IMR-90 (cell line): ENCODE data around the gene DIPK1B. TPM values are rescaled to one million over a fixed set of nuclear protein-coding genes. Genes with fewer than 3 reads are reported as not detected.

ENCODE experiments used
- ATAC-seq: fragments of 200-7000 bp; cut with Tn5 transposase; 2 replicates; pipeline ENCODE4 v1.9.1; 2020; ENCODE audit warnings: low read depth, mild to moderate bottlenecking, moderate library complexity
- BruUV-seq: library from RNA; stranded (reverse); fragments of 400-500 nt; replicated peaks from 2 replicates; lab custom pipeline; 2021; lab: Mats Ljungman, UMichigan
- CTCF ChIA-PET: fragments of 300-600 bp; formaldehyde crosslinking; extraction: SDS; loops from one replicate; lab custom pipeline; 2021; ENCODE audit warnings: antibody characterized with exemption; lab: Yijun Ruan, JAX
- POLR2A ChIA-PET: fragments of 300-600 bp; sonication (Branson Sonifier 250); formaldehyde crosslinking; loops from one replicate; lab custom pipeline; 2022; ENCODE audit warnings: antibody characterized with exemption; ENCODE audit not compliant: unreplicated experiment; lab: Charles Lee
- DNase-seq: peaks from one replicate; pipeline ENCODE4 v3.0.0; 2013
- H2AFZ ChIP-seq: replicated peaks from 2 replicates; pipeline ENCODE3; 2013; ENCODE audit warnings: low read length, mild to moderate bottlenecking; ENCODE audit not compliant: poor library complexity
- H2AK5ac ChIP-seq: 2 replicates; pipeline ENCODE4 v1.6.1; 2013; ENCODE audit warnings: low read depth, low read length, inconsistent platforms
- H2AK9ac ChIP-seq: replicated peaks from 2 replicates; pipeline ENCODE3; 2013; ENCODE audit warnings: mild to moderate bottlenecking, low read depth, low read length, moderate library complexity; ENCODE audit not compliant: poor library complexity
- H2BK120ac ChIP-seq: 2 replicates; pipeline ENCODE4 v1.6.1; 2013; ENCODE audit warnings: low read depth, low read length, inconsistent platforms
- H2BK15ac ChIP-seq: 3 replicates; pipeline ENCODE4 v1.6.1; 2013; ENCODE audit warnings: low read depth, low read length, inconsistent platforms
- H2BK20ac ChIP-seq: 2 replicates; pipeline ENCODE4 v1.6.1; 2013; ENCODE audit warnings: low read depth, mild to moderate bottlenecking, inconsistent platforms, low read length, moderate library complexity
- H2BK5ac ChIP-seq: 2 replicates; pipeline ENCODE4 v1.6.1; 2013; ENCODE audit warnings: mild to moderate bottlenecking, low read depth, low read length, inconsistent platforms; ENCODE audit not compliant: poor library complexity, severe bottlenecking
- H3K14ac ChIP-seq: replicated peaks from 2 replicates; pipeline ENCODE4 v1.6.1; 2013; ENCODE audit warnings: low read depth, low read length, inconsistent platforms
- H3K18ac ChIP-seq: 2 replicates; pipeline ENCODE4 v1.6.1; 2013; ENCODE audit warnings: low read depth, low read length, control low read depth
- H3K23ac ChIP-seq: 2 replicates; pipeline ENCODE4 v1.6.1; 2013; ENCODE audit warnings: low read depth, low read length, inconsistent platforms
- H3K27ac ChIP-seq: 2 replicates; pipeline ENCODE4 v1.5.1; 2013; ENCODE audit warnings: mild to moderate bottlenecking, control low read depth, low read length; ENCODE audit not compliant: insufficient read depth
- H3K27me3 ChIP-seq: 2 replicates; pipeline ENCODE4 v1.6.1; 2013; ENCODE audit warnings: low read length; ENCODE audit not compliant: control insufficient read depth, insufficient read depth
- H3K36me3 ChIP-seq: 2 replicates; pipeline ENCODE4 v1.6.1; 2013; ENCODE audit warnings: low read length, mixed read lengths; ENCODE audit not compliant: control insufficient read depth, insufficient read depth
- H3K4ac ChIP-seq: 2 replicates; pipeline ENCODE4 v1.6.1; 2013; ENCODE audit warnings: low read depth, low read length, inconsistent platforms
- H3K4me1 ChIP-seq: 2 replicates; pipeline ENCODE4 v1.6.1; 2013; ENCODE audit warnings: low read length, mixed read lengths; ENCODE audit not compliant: control insufficient read depth, insufficient read depth
- H3K4me2 ChIP-seq: 2 replicates; pipeline ENCODE4 v1.6.1; 2013; ENCODE audit warnings: low read depth, mild to moderate bottlenecking, control low read depth, low read length, moderate library complexity
- H3K4me3 ChIP-seq: 2 replicates; pipeline ENCODE4 v1.5.1; 2013; ENCODE audit warnings: low read depth, mild to moderate bottlenecking, control low read depth, low read length, moderate library complexity; ENCODE audit not compliant: insufficient read depth
- H3K56ac ChIP-seq: 2 replicates; pipeline ENCODE4 v1.6.1; 2013; ENCODE audit warnings: low read length, inconsistent platforms; ENCODE audit not compliant: insufficient read depth; ENCODE audit errors: extremely low read depth
- H3K79me1 ChIP-seq, 2 experiments: 2 replicates each; pipeline ENCODE4 v1.6.1; 2013; ENCODE audit warnings: low read length in 2 of 2, inconsistent platforms in 1 of 2, low read depth in 1 of 2
- H3K9ac ChIP-seq: 2 replicates; pipeline ENCODE4 v1.6.1; 2013; ENCODE audit warnings: low read depth, low read length, control low read depth
- H3K9me1 ChIP-seq: 2 replicates; pipeline ENCODE4 v1.6.1; 2013; ENCODE audit warnings: low read length, inconsistent platforms; ENCODE audit not compliant: insufficient read depth
- H3K9me3 ChIP-seq: 2 replicates; pipeline ENCODE4 v1.6.1; 2013; ENCODE audit warnings: low read length; ENCODE audit not compliant: control insufficient read depth, insufficient read depth
- H4K20me1 ChIP-seq: 2 replicates; pipeline ENCODE4 v1.6.1; 2013; ENCODE audit warnings: low read length, inconsistent platforms; ENCODE audit not compliant: insufficient read depth
- H4K5ac ChIP-seq: 2 replicates; pipeline ENCODE4 v1.6.1; 2013; ENCODE audit warnings: mild to moderate bottlenecking, low read depth, low read length, control low read depth
- H4K8ac ChIP-seq, 2 experiments: 2 replicates each; pipeline ENCODE4 v1.6.1; 2013; ENCODE audit warnings: low read depth in 2 of 2, low read length in 2 of 2, control low read depth in 1 of 2, inconsistent platforms in 1 of 2
- H4K91ac ChIP-seq: 2 replicates; pipeline ENCODE4 v1.6.1; 2013; ENCODE audit warnings: low read depth, low read length, inconsistent platforms; ENCODE audit not compliant: insufficient read depth
- BHLHE40 ChIP-seq: fragments of 150-350 bp; IDR thresholded peaks from 2 replicates; pipeline ENCODE4 v1.6.1; 2016; ENCODE audit warnings: mild to moderate bottlenecking, low read depth, low read length
- CHD1 ChIP-seq: IDR thresholded peaks from 2 replicates; pipeline ENCODE4 v1.6.1; 2012; ENCODE audit warnings: low read depth, low read length, improper control_type of control experiment
- RCOR1 ChIP-seq: IDR thresholded peaks from 2 replicates; pipeline ENCODE4 v1.6.1; 2012; ENCODE audit warnings: mild to moderate bottlenecking, low read length, improper control_type of control experiment; ENCODE audit not compliant: insufficient replicate concordance
- WGBS, 2 experiments: methylation state at CpG; one replicate each; pipeline versions ENCODE4 v1.1.5 to v1.1.7; 2013; ENCODE audit warnings: missing lambda C conversion rate in 2 of 2; ENCODE audit not compliant: insufficient read length in 1 of 2; ENCODE audit errors: extremely low coverage in 2 of 2; 5-methylcytosine and 5-hydroxymethylcytosine counted together
- dilution Hi-C: fragments of 300-500 bp; cut with HindIII; formaldehyde crosslinking; loops from one replicate; pipeline ENCODE4 v1.14.3; 2018; ENCODE audit warnings: low sequenced_read_pairs; ENCODE audit not compliant: unreplicated experiment
- in situ Hi-C: fragments of 300-500 bp; cut with MboI; formaldehyde crosslinking; loops from 3 replicates; pipeline ENCODE4 v1.14.3; 2019; ENCODE audit warnings: low sequenced_read_pairs, inconsistent platforms, mixed read lengths
- intact Hi-C: fragments of 100-400 bp; cut with micrococcal nuclease; formaldehyde crosslinking; loops from 2 replicates; pipeline ENCODE4 v1.10.0; 2022
- polyA plus RNA-seq, 3 experiments: library from polyadenylated mRNA; depleted of rRNA; stranded (reverse); fragments of >200 nt; gene quantifications; 2 replicates each; pipeline ENCODE4 v1.2.3, GENCODE V29; 2012; ENCODE audit warnings: low replicate concordance in 1 of 3
- total RNA-seq: library from RNA; depleted of rRNA; stranded (reverse); fragments of >200 nt; gene quantifications from 2 replicates; pipeline ENCODE4 v1.2.3, GENCODE V29; 2012

Gene DIPK1B
- total and polyA plus RNA-seq, 2 of the 4 experiments (the other 2 are of a cell fraction), result 3.4 to 7.1 TPM

DNA sequence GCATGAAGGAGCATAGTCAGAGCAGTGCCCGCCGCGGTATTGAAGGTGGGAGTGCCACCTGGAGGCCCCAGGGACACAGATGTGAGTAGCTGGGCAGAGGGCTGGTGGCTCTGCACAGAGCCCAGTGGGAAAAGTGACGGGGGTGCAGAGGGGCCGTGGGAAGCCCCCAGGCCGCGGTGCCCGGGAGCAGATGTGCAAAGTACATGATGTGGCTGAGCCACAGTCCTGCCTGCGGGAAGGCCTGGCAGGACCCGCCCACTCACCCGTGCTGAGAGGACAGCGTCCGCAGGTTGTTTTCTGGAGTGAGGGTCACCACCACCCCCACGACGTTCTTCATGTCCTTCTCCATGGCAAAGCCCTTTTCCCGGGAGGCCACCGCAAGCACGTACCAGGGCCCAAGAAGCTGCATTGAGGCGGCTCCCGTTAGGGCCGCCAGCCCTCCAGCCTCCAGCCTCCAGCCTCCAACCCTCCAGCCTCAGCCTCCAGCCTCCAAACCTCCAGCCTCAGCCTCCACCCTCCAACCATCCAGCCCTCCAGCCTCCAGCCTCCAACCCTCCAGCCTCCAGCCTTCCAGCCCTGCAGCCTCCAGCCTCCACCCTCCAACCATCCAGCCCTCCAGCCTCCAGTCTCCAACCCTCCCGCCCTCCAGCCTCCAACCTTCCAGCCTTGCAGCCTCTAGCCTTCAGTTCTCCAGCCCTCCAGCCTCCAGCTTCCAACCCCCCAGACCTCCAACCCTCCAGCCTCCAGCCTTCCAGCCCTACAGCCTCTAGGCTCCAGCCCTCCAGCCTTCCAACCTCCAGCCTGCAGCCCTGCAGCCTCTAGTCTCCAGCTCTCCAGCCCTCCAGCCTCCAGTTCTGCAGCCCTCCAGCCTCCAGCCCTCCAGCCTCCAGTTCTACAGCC, 35.0 kb downstream of the DIPK1B start (continued):
- TF ChIP-seq CHD1, result no peak

DNA sequence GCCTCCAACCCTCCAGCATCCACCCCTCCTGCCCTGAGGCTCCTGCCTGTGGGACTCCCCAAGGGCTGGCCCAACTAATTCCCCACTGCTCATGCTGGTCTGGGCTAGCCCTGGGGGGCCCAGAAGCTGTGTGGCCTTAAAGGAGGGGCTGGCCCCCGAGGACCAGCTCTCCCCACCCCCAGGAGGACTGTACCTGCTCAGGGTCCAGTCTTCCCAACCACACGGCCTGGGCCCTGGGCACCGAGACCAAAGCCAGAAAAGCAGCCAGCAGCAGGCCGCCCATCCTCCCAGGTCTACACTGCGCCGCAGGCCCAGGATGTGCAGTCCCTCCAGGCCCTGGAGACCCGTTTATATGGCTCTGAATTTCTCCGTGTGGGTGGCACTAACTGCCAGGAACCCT, 35.8 kb downstream of the DIPK1B start, which contains the start of gene LCN6:
LCN6 (minus strand) TSS at position 325 of the 400 bp plus-strand sequence; CDS start at position 283, 42 bp downstream.
- no peak within 1 kb of the TSS for H3K18ac ChIP-seq
- no peak within 1 kb of the TSS for H3K56ac ChIP-seq
- H4K5ac ChIP-seq, result no peak within 1 kb of the TSS
- intact Hi-C loops, result no loop called here
- H3K27me3 ChIP-seq, result peaks cover 26% of the 10 kb centered on the region
- H2BK15ac ChIP-seq, result no peak within 1 kb of the TSS
- no peak within 1 kb of the TSS for H3K4ac ChIP-seq
- H3K4me3 ChIP-seq, result no peak within 1 kb of the TSS
- DNase-seq, result no peak
- H2AK9ac ChIP-seq, result no peak within 1 kb of the TSS
- no TSS peak for BruUV-seq
- H3K4me1 ChIP-seq, result no peaks in the 10 kb centered on the region
- in situ Hi-C loops, result no loop called here
- H2BK5ac ChIP-seq, result no peak within 1 kb of the TSS
- 41% methylated on average over 4 of the region's 8 CpGs; no CpG with 5 or more reads in 1 of the 2 experiments for WGBS, 2 experiments
- peaks cover 4% of the 10 kb centered on the region for H3K9me3 ChIP-seq
- H2BK120ac ChIP-seq, result no peak within 1 kb of the TSS
- no peak within 1 kb of the TSS for H4K8ac ChIP-seq
- dilution Hi-C loops, result no loop called here
- no peak within 1 kb of the TSS for H2BK20ac ChIP-seq
- H3K14ac ChIP-seq, result no peak within 1 kb of the TSS
- no peaks in the 10 kb centered on the region for H3K9me1 ChIP-seq
- ChIA-PET CTCF (no interaction called here), POLR2A (no interaction called here)
- no peak within 1 kb of the TSS for H3K9ac ChIP-seq
- no peak within 1 kb of the TSS for H4K91ac ChIP-seq
- TF ChIP-seq CHD1, result no peak
- TF ChIP-seq RCOR1, result no peak
- TF ChIP-seq BHLHE40, result no peak
- H3K36me3 ChIP-seq, result no peaks in the 10 kb centered on the region
- no peak within 1 kb of the TSS for H2AK5ac ChIP-seq
- no peak within 1 kb of the TSS for H3K4me2 ChIP-seq
- no peak within 1 kb of the TSS for H3K23ac ChIP-seq
- no peak for ATAC-seq
- no peaks in the 10 kb centered on the region for H3K79me1 ChIP-seq
- H4K20me1 ChIP-seq, result no peaks in the 10 kb centered on the region; the same call in 1 of the 2 replicates
- no peak within 1 kb of the TSS for H2AFZ ChIP-seq
- H3K27ac ChIP-seq, result no peak within 1 kb of the TSS
